PC-9 (cell line): Measurements from ENCODE around the gene CNPPD1.

Source experiments
- CTCF ChIP-seq: fragments of 200-600 bp; sonication (generic); conservative IDR thresholded peaks from 2 replicates; pipeline ENCODE4 v1.6.1; 2017; ENCODE audit warnings: mixed run types, antibody characterized with exemption, mild to moderate bottlenecking, moderate library complexity
- EZH2 ChIP-seq: fragments of 200-600 bp; sonication (generic); IDR thresholded peaks from 2 replicates; pipeline ENCODE4 v1.8.0; 2017; ENCODE audit warnings: antibody characterized with exemption, low read depth

- TF ChIP-seq CTCF (no peak), EZH2 (no peak)
Measured at GRCh38 chr2:219214141-219214540, 37.4 kb upstream of the CNPPD1 start.
